CD14-positive monocyte (primary cell): ENCODE data around the gene AFG1L. TPM values are rescaled to one million over a fixed set of nuclear protein-coding genes. Genes with fewer than 3 reads are reported as not detected.

Experiments
- DNase-seq, 3 donors: peaks; one replicate each; pipeline ENCODE4 v3.0.0-alpha.2; 2011 to 2022
- H2AFZ ChIP-seq: 2 replicates; pipeline ENCODE4 v1.6.0; 2012; ENCODE audit warnings: mild to moderate bottlenecking, low read depth, low read length, inconsistent platforms; ENCODE audit not compliant: insufficient read depth, poor library complexity, severe bottlenecking
- H3K27ac ChIP-seq, 2 donors: 1 replicate in 1 of 2; 2 replicates in 1 of 2; pipeline ENCODE4 v1.5.1; 2012 to 2013; ENCODE audit warnings: low read length in 2 of 2, control low read depth in 1 of 2, inconsistent platforms in 1 of 2, low read depth in 1 of 2, mild to moderate bottlenecking in 1 of 2
- H3K27me3 ChIP-seq, 2 donors: one replicate each; pipeline versions ENCODE4 v1.6.0 to v1.6.1; 2011 to 2013; ENCODE audit warnings: low read length in 2 of 2; ENCODE audit not compliant: control insufficient read depth in 2 of 2, insufficient read depth in 2 of 2
- H3K36me3 ChIP-seq, 2 donors: replicated peaks in 1 of 2; 1 replicate in 1 of 2; 2 replicates in 1 of 2; pipeline versions ENCODE4 v1.5.1 to v1.6.1; 2012 to 2013; ENCODE audit warnings: low read length in 2 of 2, control low read depth in 1 of 2, inconsistent platforms in 1 of 2, mild to moderate bottlenecking in 1 of 2; ENCODE audit not compliant: insufficient read depth in 2 of 2, control insufficient read depth in 1 of 2
- H3K4me1 ChIP-seq, 2 donors: 1 replicate in 1 of 2; 2 replicates in 1 of 2; pipeline versions ENCODE4 v1.5.1 to v1.6.1; 2012 to 2013; ENCODE audit warnings: low read length in 2 of 2, control low read depth in 1 of 2, inconsistent platforms in 1 of 2, mild to moderate bottlenecking in 1 of 2, moderate library complexity in 1 of 2; ENCODE audit not compliant: insufficient read depth in 2 of 2, control insufficient read depth in 1 of 2
- H3K4me2 ChIP-seq: replicated peaks from 2 replicates; pipeline ENCODE3; 2012; ENCODE audit warnings: low read length, moderate library complexity, mild to moderate bottlenecking; ENCODE audit not compliant: poor library complexity, severe bottlenecking; ENCODE audit errors: extremely low read depth
- H3K4me3 ChIP-seq, 3 experiments: fragments of 200-600 bp in 1 of 3; sonication (generic) in 1 of 3; replicated peaks in 1 of 3; 1 replicate in 2 of 3; 2 replicates in 1 of 3; pipeline ENCODE4 v1.5.1; 2011 to 2013; ENCODE audit warnings: low read length in 3 of 3, mild to moderate bottlenecking in 3 of 3, control low read depth in 2 of 3, low read depth in 2 of 3, inconsistent platforms in 1 of 3, moderate library complexity in 1 of 3
- H3K79me2 ChIP-seq: 2 replicates; pipeline ENCODE4 v1.6.0; 2012; ENCODE audit warnings: mild to moderate bottlenecking, control low read depth, inconsistent platforms, low read length, moderate library complexity; ENCODE audit not compliant: insufficient read depth
- H3K9ac ChIP-seq: 2 replicates; pipeline ENCODE4 v1.6.0; 2017; ENCODE audit warnings: low read length, mild to moderate bottlenecking; ENCODE audit not compliant: insufficient read depth, poor library complexity, severe bottlenecking
- H3K9me3 ChIP-seq, 2 donors: replicated peaks in 1 of 2; 1 replicate in 1 of 2; 2 replicates in 1 of 2; pipeline versions ENCODE4 v1.5.1 to v1.6.1; 2012 to 2013; ENCODE audit warnings: low read length in 2 of 2, control low read depth in 1 of 2; ENCODE audit not compliant: control insufficient read depth in 1 of 2, insufficient read depth in 1 of 2
- H4K20me1 ChIP-seq: 2 replicates; pipeline ENCODE4 v1.6.0; 2012; ENCODE audit warnings: mild to moderate bottlenecking, low read length, control low read depth, moderate library complexity; ENCODE audit not compliant: insufficient read depth
- H3K27ac Mint-ChIP-seq, 7 donors: one replicate each; pipeline ENCODE4 v1.8.0; 2020; ENCODE audit warnings: mild to moderate bottlenecking in 7 of 7, mixed read lengths in 7 of 7, moderate library complexity in 6 of 7, inconsistent platforms in 2 of 7
- H3K27me3 Mint-ChIP-seq, 3 donors: one replicate each; pipeline ENCODE4 v1.8.0; 2021 to 2022; ENCODE audit warnings: low read depth in 3 of 3, mild to moderate bottlenecking in 3 of 3, mixed read lengths in 3 of 3, moderate library complexity in 3 of 3, inconsistent platforms in 1 of 3
- H3K36me3 Mint-ChIP-seq, 2 donors: one replicate each; pipeline ENCODE4 v1.8.0; 2020; ENCODE audit warnings: mixed read lengths in 2 of 2, inconsistent platforms in 1 of 2, mild to moderate bottlenecking in 1 of 2
- H3K4me1 Mint-ChIP-seq: one replicate; pipeline ENCODE4 v1.8.0; 2020; ENCODE audit warnings: mild to moderate bottlenecking, mixed read lengths
- H3K4me3 Mint-ChIP-seq, 2 donors: one replicate each; pipeline ENCODE4 v1.8.0; 2020; ENCODE audit warnings: mild to moderate bottlenecking in 2 of 2, mixed read lengths in 2 of 2, moderate library complexity in 1 of 2
- H3K9me3 Mint-ChIP-seq, 7 donors: one replicate each; pipeline ENCODE4 v1.8.0; 2020 to 2022; ENCODE audit warnings: mixed read lengths in 7 of 7, mild to moderate bottlenecking in 6 of 7, moderate library complexity in 6 of 7, inconsistent platforms in 2 of 7
- CTCF ChIP-seq: fragments of 200-600 bp; IDR thresholded peaks from one replicate; pipeline ENCODE4 v1.8.0; 2022; ENCODE audit warnings: antibody characterized with exemption, mild to moderate bottlenecking
- WGBS: methylation state at CpG from one replicate; pipeline ENCODE4 v1.1.5; 2013; ENCODE audit warnings: missing lambda C conversion rate; ENCODE audit not compliant: insufficient coverage; 5-methylcytosine and 5-hydroxymethylcytosine counted together
- intact Hi-C, 2 donors: fragments of 100-400 bp; cut with micrococcal nuclease; formaldehyde crosslinking; loops; one replicate each; pipeline versions ENCODE4 v1.15.0 to v1.15.1; 2023
- polyA plus RNA-seq, 3 donors: library from polyadenylated mRNA; depleted of rRNA in 1 of 3; unstranded in 2 of 3; stranded (reverse) in 1 of 3; fragments of 300-500 nt in 2 of 3; fragments of >200 nt in 1 of 3; fragmentation: Illumina TruSeq in 2 of 3; gene quantifications; 1 replicate in 2 of 3; 2 replicates in 1 of 3; pipeline ENCODE4 v1.2.3, GENCODE V29; 2012 to 2021

The AFG1L gene
- polyA plus RNA-seq, 3 donors, result 0.95 to 2.8 (median 2.7) TPM

- H3K79me2 ChIP-seq, result no peaks in the 10 kb centered on the region
- Mint-ChIP-seq H3K36me3 (peaks cover 15 to 25% of the 10 kb centered on the region in 2 donors), H3K27me3 (no peaks in the 10 kb centered on the region), H3K4me1 (no peaks in the 10 kb centered on the region), H3K4me3 (no peak overlapping the region), H3K27ac (no peak overlapping the region), H3K9me3 (peaks cover 0 to 3% (median 0%) of the 10 kb centered on the region in 7 donors)
- no peaks in the 10 kb centered on the region for H3K9me3 ChIP-seq
- H3K27me3 ChIP-seq, result no peaks in the 10 kb centered on the region
- H3K9ac ChIP-seq, result no peak overlapping the region
- no peaks in the 10 kb centered on the region for H3K36me3 ChIP-seq
- intact Hi-C loops, result no loop called here
- DNase-seq, result no peak
- TF ChIP-seq CTCF, result no peak
- H3K27ac ChIP-seq, result no peak overlapping the region
- H2AFZ ChIP-seq, result no peak overlapping the region
- H3K4me1 ChIP-seq, result no peaks in the 10 kb centered on the region
- H3K4me2 ChIP-seq, result no peak overlapping the region
- no CpG with 5 or more reads among the region's 2 CpGs for WGBS
- no peak overlapping the region for H3K4me3 ChIP-seq
- no peaks in the 10 kb centered on the region for H4K20me1 ChIP-seq
Measured at GRCh38 chr6:108330806-108331205, 36.0 kb downstream of the AFG1L start.

- intact Hi-C loops, result no loop called here
Measured at GRCh38 chr6:108331982-108332381, 37.1 kb downstream of the AFG1L start.

More at GRCh38 chr6:108331982-108332381, 37.1 kb downstream of the AFG1L start:
- Histone ChIP-seq H3K4me1 (no peaks in the 10 kb centered on the region), H3K36me3 (no peaks in the 10 kb centered on the region), H3K4me2 (no peak overlapping the region), H3K9me3 (no peaks in the 10 kb centered on the region), H3K79me2 (no peaks in the 10 kb centered on the region), H3K27ac (no peak overlapping the region), H4K20me1 (no peaks in the 10 kb centered on the region), H3K27me3 (no peaks in the 10 kb centered on the region), H3K9ac (no peak overlapping the region), H3K4me3 (no peak overlapping the region), H2AFZ (no peak overlapping the region)
- no peak for DNase-seq
- Mint-ChIP-seq H3K27ac (no peak overlapping the region), H3K4me3 (no peak overlapping the region), H3K36me3 (peaks cover 13 to 21% of the 10 kb centered on the region in 2 donors), H3K4me1 (no peaks in the 10 kb centered on the region), H3K9me3 (peaks cover 0 to 3% (median 0%) of the 10 kb centered on the region in 7 donors), H3K27me3 (no peaks in the 10 kb centered on the region)
- TF ChIP-seq CTCF, result no peak
